SU-DHL-6 (cell line): Measurements from ENCODE around the gene NEU4.

Experiments
- H2AFZ ChIP-seq: fragments of 200-600 bp; sonication (generic); 2 replicates; pipeline ENCODE4 v1.6.1; 2014; ENCODE audit warnings: low read depth, mild to moderate bottlenecking, moderate library complexity, mixed read lengths, antibody characterized with exemption, low read length; ENCODE audit not compliant: severe bottlenecking
- H3F3A ChIP-seq: fragments of 200-600 bp; shearing (Covaris generic); 2 replicates; pipeline ENCODE4 v1.6.0; 2016; ENCODE audit warnings: antibody characterized with exemption, mild to moderate bottlenecking; ENCODE audit not compliant: insufficient read depth
- H3K27ac ChIP-seq: fragments of 200-600 bp; sonication (generic); 2 replicates; pipeline ENCODE4 v1.5.1; 2016; ENCODE audit warnings: low read depth, mild to moderate bottlenecking, low read length, moderate library complexity, mixed read lengths
- H3K27me3 ChIP-seq: fragments of 200-600 bp; sonication (generic), shearing (Covaris generic); 2 replicates; pipeline ENCODE4 v1.6.0; 2014; ENCODE audit warnings: mild to moderate bottlenecking, low read length
- H3K36me3 ChIP-seq: fragments of 200-600 bp; sonication (generic); 2 replicates; pipeline ENCODE4 v1.6.1; 2014; ENCODE audit warnings: mild to moderate bottlenecking, low read length, mixed read lengths
- H3K4me2 ChIP-seq: fragments of 300-600, 200-600 bp; shearing (Covaris generic), sonication (generic); 2 replicates; pipeline ENCODE4 v1.6.0; 2014; ENCODE audit warnings: low read length, low read depth, mild to moderate bottlenecking; ENCODE audit not compliant: poor library complexity, severe bottlenecking
- H3K4me3 ChIP-seq: fragments of 200-600 bp; sonication (generic); 2 replicates; pipeline ENCODE4 v1.5.1; 2014; ENCODE audit warnings: antibody characterized with exemption, low read length, mild to moderate bottlenecking, mixed read lengths; ENCODE audit not compliant: insufficient read depth, poor library complexity, severe bottlenecking
- H3K79me2 ChIP-seq: fragments of 200-600 bp; sonication (generic); 2 replicates; pipeline ENCODE4 v1.6.1; 2014; ENCODE audit warnings: mild to moderate bottlenecking, low read length, moderate library complexity; ENCODE audit not compliant: insufficient read depth
- H3K9ac ChIP-seq: fragments of 200-600 bp; sonication (generic); 2 replicates; pipeline ENCODE4 v1.7.0; 2014; ENCODE audit warnings: mild to moderate bottlenecking, low read length
- H3K9me2 ChIP-seq: fragments of 200-600 bp; sonication (generic); replicated peaks from 2 replicates; pipeline ENCODE4 v1.6.1; 2014; ENCODE audit warnings: low read length; ENCODE audit not compliant: insufficient read depth
- H3K9me3 ChIP-seq: fragments of 200-600 bp; sonication (generic); 2 replicates; pipeline ENCODE4 v1.6.1; 2014; ENCODE audit warnings: low read length, mixed read lengths; ENCODE audit not compliant: insufficient read depth
- H4K20me1 ChIP-seq: fragments of 200-600 bp; sonication (generic); 2 replicates; pipeline ENCODE4 v1.6.1; 2014; ENCODE audit warnings: low read depth, mild to moderate bottlenecking, antibody characterized with exemption, low read length, moderate library complexity, mixed read lengths
- CTCF ChIP-seq: fragments of 200-600 bp; sonication (generic); IDR thresholded peaks from one replicate; pipeline ENCODE4 v1.5.1; 2017; ENCODE audit warnings: antibody characterized with exemption, mild to moderate bottlenecking, low read length, moderate library complexity; ENCODE audit not compliant: insufficient read depth, poor library complexity, severe bottlenecking
- EZH2phosphoT487 ChIP-seq: fragments of 200-600 bp; sonication (generic), shearing (Covaris generic); conservative IDR thresholded peaks from 2 replicates; pipeline ENCODE4 v1.6.1; 2018; ENCODE audit warnings: mild to moderate bottlenecking, antibody characterized with exemption, low read length, moderate library complexity, mixed read lengths

Gene NEU4

GRCh38 chr2:241863536-241863954 lies 54.6 kb downstream of the NEU4 start:
- TF ChIP-seq EZH2phosphoT487 (no peak), CTCF (no peak)
- Histone ChIP-seq H3K36me3 (no peaks in the 10 kb centered on the region), H3K9me3 (peaks cover 13% of the 10 kb centered on the region; the same call in 1 of the 2 replicates), H3F3A (0 out of 2 replicates have a peak, but pooled peaks cover under 1% of the 10 kb centered on the region), H3K27ac (no peak overlapping the region), H3K4me3 (no peak overlapping the region), H3K9me2 (no peaks in the 10 kb centered on the region), H4K20me1 (no peaks in the 10 kb centered on the region), H3K79me2 (no peaks in the 10 kb centered on the region), H3K9ac (no peak overlapping the region), H2AFZ (no peak overlapping the region), H3K27me3 (no peaks in the 10 kb centered on the region), H3K4me2 (no peak overlapping the region)

GRCh38 chr2:241864168-241864849 lies 55.3 kb downstream of the NEU4 start:
- H3K4me3 ChIP-seq, result no peak overlapping the region
- H4K20me1 ChIP-seq, result no peaks in the 10 kb centered on the region
- H3K27ac ChIP-seq, result no peak overlapping the region
- no peak for TF ChIP-seq CTCF
- no peak for TF ChIP-seq EZH2phosphoT487
- peaks cover 7% of the 10 kb centered on the region; the same call in 1 of the 2 replicates for H3F3A ChIP-seq
- H3K36me3 ChIP-seq, result no peaks in the 10 kb centered on the region
- no peaks in the 10 kb centered on the region for H3K27me3 ChIP-seq
- H3K4me2 ChIP-seq, result no peak overlapping the region
- H3K9me2 ChIP-seq, result no peaks in the 10 kb centered on the region
- H2AFZ ChIP-seq, result no peak overlapping the region
- no peak overlapping the region for H3K9ac ChIP-seq
- no peaks in the 10 kb centered on the region for H3K79me2 ChIP-seq
- H3K9me3 ChIP-seq, result peaks cover 13% of the 10 kb centered on the region; the same call in 1 of the 2 replicates

GRCh38 chr2:241864850-241865213 lies 55.8 kb downstream of the NEU4 start:
- Histone ChIP-seq H3K36me3 (no peaks in the 10 kb centered on the region), H3K27ac (no peak overlapping the region), H3F3A (peaks cover 7% of the 10 kb centered on the region; the same call in 1 of the 2 replicates), H3K4me3 (no peak overlapping the region), H3K9me3 (peaks cover 13% of the 10 kb centered on the region; the same call in 1 of the 2 replicates), H3K79me2 (no peaks in the 10 kb centered on the region), H4K20me1 (no peaks in the 10 kb centered on the region), H3K4me2 (no peak overlapping the region), H3K9me2 (no peaks in the 10 kb centered on the region), H2AFZ (no peak overlapping the region), H3K9ac (no peak overlapping the region), H3K27me3 (no peaks in the 10 kb centered on the region)
- TF ChIP-seq CTCF (no peak), EZH2phosphoT487 (no peak)
